GM12873 (cell line): ENCODE results near the gene CENPO.

Source experiments
- TF ChIP-seq, protein P1 (sequence below): IDR thresholded peaks from 2 replicates; pipeline ENCODE4 v1.5.1; 2012; ENCODE audit warnings: low read depth, mild to moderate bottlenecking, moderate library complexity, low read length, control low read depth; ENCODE audit not compliant: insufficient read depth; ENCODE audit errors: missing control alignments

Gene CENPO

DNA sequence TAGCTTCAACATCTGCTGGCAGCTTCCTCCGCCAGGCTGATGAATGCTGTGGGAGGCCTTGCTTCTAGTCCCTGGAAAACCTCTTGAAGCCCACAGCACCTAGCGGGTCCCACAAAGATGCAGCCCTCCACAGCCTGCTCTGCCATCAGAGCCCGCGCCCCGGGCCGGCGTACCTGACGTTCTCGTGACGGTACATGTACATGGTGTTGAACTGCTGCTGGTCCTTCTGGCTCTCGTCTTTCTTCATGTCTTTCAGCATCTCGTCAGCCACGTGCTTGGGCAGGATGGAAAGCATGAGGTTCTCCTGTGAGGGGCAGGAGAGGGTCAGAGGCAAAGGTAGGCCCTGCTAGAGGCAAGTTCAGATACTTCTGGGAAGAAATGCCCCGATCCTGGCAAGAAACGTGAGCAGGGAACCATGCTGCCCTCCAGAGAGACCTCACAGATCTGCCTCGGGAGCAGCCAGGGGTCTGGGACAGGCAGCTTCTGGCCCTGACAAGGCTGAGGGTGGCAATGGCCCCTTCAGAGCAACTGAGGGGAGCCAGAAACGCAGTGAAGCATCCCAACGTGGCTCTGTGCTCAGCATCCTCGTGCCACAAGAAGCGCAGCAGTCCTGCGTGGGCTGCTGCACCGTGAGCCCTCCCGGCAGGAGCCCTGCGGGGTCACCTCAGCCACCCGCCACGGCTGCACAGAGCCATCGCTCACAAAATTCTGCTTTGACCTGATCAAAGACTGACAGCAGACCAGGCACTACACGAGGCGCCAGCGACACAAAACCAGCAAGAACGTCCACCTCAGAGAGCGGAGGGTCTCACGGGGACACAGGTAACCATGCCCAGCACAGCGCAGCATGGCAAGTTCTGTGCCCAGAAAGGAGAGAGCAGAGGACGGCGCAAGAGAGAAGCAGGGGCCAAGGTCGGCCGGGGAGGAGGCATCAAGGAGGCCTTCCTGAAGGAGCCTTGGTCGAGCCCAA, 49.1 kb downstream of the CENPO start:
- TF ChIP-seq, protein P1, sequence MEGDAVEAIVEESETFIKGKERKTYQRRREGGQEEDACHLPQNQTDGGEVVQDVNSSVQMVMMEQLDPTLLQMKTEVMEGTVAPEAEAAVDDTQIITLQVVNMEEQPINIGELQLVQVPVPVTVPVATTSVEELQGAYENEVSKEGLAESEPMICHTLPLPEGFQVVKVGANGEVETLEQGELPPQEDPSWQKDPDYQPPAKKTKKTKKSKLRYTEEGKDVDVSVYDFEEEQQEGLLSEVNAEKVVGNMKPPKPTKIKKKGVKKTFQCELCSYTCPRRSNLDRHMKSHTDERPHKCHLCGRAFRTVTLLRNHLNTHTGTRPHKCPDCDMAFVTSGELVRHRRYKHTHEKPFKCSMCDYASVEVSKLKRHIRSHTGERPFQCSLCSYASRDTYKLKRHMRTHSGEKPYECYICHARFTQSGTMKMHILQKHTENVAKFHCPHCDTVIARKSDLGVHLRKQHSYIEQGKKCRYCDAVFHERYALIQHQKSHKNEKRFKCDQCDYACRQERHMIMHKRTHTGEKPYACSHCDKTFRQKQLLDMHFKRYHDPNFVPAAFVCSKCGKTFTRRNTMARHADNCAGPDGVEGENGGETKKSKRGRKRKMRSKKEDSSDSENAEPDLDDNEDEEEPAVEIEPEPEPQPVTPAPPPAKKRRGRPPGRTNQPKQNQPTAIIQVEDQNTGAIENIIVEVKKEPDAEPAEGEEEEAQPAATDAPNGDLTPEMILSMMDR, result no peak

DNA sequence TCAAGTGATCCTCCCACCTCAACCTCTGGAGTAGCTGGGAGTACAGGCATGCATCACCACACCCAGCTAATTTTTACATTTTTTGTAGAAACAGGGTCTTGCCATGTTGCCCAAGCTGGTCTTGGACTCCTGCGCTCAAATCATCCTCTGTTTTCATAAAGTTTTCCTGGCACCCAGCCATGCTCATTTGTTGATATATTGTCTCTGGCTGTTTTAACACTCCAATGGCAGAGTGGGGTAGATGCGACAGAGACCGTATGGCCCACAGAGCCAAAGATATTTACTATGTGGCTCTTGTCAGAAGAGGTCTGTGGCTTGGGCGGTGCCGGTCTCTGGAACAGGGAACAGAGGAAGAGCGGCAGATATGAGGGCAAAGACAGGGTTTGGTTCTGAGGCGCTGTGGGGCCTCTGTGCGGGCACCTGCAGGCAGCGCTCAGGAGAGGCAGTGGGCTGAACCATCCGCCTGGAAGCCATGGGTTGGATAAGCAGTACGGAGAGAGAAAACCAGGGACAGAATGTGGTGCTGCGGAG, 50.2 kb downstream of the CENPO start:
- TF ChIP-seq, protein P1, result no peak

DNA sequence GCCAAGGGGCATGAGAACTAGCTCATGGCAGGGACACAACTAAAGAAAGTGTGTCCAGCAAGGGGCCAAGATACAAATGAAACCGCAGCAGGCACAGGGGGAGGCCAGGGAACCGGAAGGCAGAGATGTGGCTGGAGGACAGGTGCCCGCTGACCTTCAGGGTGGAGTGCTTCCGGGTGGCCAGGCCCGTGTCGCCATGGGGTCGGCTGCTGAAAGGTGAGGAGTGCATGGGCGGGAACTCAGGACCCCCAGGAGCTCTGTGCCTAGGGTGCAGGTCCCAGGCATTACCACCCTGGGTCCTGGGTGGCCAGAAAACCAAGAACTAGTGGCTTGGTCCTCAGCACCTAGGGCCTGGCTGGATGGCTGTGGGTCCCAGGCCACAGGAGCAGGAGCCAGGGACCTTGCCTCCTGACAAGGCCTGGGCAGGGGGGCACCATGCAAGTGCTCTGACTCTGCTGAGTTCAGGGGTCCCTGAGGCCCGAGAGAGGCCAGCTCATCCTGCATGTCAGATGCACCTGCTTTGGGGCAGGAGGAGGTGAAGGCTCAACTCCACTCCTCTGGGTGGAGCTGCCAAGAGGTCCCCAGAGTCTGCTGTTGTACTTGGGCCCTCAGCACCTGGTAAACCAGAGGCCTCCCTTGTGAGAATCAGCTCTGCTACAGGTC, 50.9 kb downstream of the CENPO start:
- TF ChIP-seq, protein P1, result no peak

DNA sequence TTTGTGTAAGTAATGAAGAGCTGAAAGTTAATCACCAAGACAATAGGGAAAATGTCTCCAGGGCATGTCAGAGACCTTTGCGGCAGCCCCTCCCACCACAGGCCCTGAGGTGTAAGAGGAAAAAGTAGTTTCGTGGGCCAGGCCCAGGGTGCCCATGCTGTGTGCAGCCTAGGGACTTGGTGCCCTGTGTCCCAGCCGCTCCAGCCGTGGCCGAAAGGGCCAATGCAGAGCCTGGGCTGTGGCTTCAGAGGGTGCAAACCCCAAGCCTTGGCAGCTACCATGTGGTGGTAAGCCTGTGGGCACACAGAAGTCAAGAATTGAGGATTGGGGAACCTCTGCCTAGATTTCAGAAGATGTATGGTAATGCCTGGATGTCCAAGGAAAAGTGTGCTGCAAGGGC, 52.5 kb downstream of the CENPO start:
- TF ChIP-seq, protein P1, result no peak

DNA sequence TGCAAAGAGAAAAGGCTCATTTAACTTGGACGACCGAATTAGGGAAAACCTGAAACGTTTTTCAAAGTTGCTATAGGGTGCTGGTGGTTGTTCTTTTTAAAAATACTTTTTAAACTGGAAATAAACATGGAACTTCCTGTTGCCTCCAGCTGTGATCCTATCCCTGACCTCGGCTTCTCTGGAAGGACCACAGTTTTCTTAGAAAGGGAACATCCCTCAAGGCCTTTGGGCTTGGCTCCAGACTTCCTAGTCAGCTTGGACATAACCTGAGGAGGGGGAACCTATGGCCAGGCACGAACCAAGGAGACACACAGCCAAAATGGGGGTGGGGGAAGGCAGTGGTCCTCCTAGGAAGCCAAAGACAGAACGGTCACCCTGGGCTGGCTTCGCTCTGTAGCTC, 57.7 kb downstream of the CENPO start:
- TF ChIP-seq, protein P1, result no peak

DNA sequence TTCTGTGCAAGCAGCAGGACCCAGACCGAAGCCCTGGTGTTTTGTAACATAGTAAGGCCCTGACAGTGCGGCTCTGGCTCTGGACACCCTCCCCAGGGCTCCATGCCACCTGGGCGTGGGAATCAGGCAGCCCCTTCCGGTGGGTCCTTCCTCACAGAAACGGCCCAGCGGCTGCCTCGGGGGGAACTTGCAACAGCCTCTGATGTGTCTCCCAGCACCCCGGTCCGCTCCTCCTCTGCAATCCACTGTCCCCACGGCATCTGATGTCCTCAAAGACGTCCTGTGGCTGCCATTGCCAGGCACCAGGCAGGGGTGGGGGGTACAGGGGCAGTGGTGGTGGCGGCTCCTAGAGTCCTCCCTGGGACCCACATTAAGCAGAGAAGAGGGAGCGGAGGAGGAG, 58.8 kb downstream of the CENPO start:
- TF ChIP-seq, protein P1, result no peak

DNA sequence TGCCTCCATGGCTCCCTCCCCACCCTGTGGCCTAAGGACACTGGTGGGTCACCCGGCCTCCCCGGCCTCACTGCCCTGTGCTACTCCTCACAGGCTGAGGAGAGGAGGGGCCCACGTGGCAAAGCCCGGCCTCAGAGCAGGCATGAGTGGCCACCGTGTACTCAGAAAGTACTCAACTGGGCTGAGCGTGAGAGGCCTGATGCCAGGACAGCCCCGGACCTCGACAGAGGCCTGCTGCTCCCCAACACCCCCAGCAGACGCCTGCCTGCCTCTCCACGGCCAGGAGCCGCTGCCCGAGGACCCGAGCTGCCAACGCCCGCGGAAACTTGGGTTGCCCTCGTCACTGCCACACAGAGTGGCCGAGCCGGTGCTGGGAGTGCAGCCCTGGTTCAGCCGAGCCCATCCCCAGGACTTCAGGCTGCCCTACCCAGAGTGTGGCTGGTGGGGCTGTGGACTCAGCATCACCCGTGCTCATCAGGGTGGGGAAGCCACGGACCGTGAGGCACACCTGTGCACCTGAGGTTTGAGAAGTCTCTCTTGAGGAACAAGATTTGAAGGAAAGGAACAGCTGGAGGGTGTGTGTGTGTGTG, 59.3 kb downstream of the CENPO start:
- TF ChIP-seq, protein P1, result no peak
